Endothelial cell of umbilical vein (primary cell): ENCODE measurements around the gene FURIN. TPM values are rescaled to one million over a fixed set of nuclear protein-coding genes. Genes with fewer than 3 reads are reported as not detected.

Source experiments
- BruUV-seq: library from RNA; stranded (reverse); fragments of 400-500 nt; replicated peaks from 2 replicates; lab custom pipeline; 2021; lab: Mats Ljungman, UMichigan
- CTCF ChIA-PET: fragments of 300-600, 350-600 bp; sonication (Branson Sonifier 250); formaldehyde crosslinking; loops from one replicate; lab custom pipeline; 2021; ENCODE audit warnings: antibody characterized with exemption, inconsistent platforms; lab: Charles Lee
- POLR2A ChIA-PET: fragments of 300-600, 350-600 bp; sonication (Branson Sonifier 250); formaldehyde crosslinking; loops from one replicate; lab custom pipeline; 2021; ENCODE audit warnings: antibody characterized with exemption, inconsistent platforms; lab: Charles Lee
- DNase-seq: peaks from one replicate; pipeline ENCODE4 v3.0.0-alpha.2; 2011; ENCODE audit warnings: low read depth, low spot score
- FAIRE-seq: peaks from 2 replicates; lab custom pipeline; 2011; peaks lifted over from hg19 to GRCh38; lab: Jason Lieb, UNC
- H2AFZ ChIP-seq: 2 replicates; pipeline ENCODE4 v1.6.0; 2012; ENCODE audit warnings: low read depth, low read length, control low read depth, inconsistent platforms
- H3K27ac ChIP-seq: 2 replicates; pipeline ENCODE4 v1.5.1; 2011; ENCODE audit warnings: low read depth, mild to moderate bottlenecking, control low read depth, low read length, moderate library complexity; ENCODE audit not compliant: insufficient read depth
- H3K27me3 ChIP-seq, 2 experiments: 2 replicates each; pipeline versions ENCODE4 v1.6.0 to v1.6.1; 2011; ENCODE audit warnings: low read length in 2 of 2, mixed read lengths in 1 of 2; ENCODE audit not compliant: control insufficient read depth in 2 of 2, insufficient read depth in 2 of 2
- H3K36me3 ChIP-seq, 2 experiments: 2 replicates in 1 of 2; 3 replicates in 1 of 2; pipeline ENCODE4 v1.5.1; 2011; ENCODE audit warnings: low read length in 2 of 2, mild to moderate bottlenecking in 1 of 2, moderate library complexity in 1 of 2; ENCODE audit not compliant: control insufficient read depth in 2 of 2, insufficient read depth in 2 of 2; ENCODE audit errors: extremely low read depth in 1 of 2
- H3K4me1 ChIP-seq: 3 replicates; pipeline ENCODE4 v1.5.1; 2011; ENCODE audit warnings: mild to moderate bottlenecking, low read length; ENCODE audit not compliant: control insufficient read depth, insufficient read depth; ENCODE audit errors: extremely low read depth
- H3K4me2 ChIP-seq: 2 replicates; pipeline ENCODE4 v1.6.1; 2011; ENCODE audit warnings: low read length, control low read depth, mixed read lengths; ENCODE audit not compliant: insufficient read depth
- H3K4me3 ChIP-seq, 3 experiments: fragments of 200-600 bp in 1 of 3; sonication (generic), shearing (Covaris generic) in 1 of 3; replicated peaks in 1 of 3; 2 replicates each; pipeline ENCODE4 v1.5.1; 2011 to 2016; ENCODE audit warnings: control low read depth in 3 of 3, low read length in 3 of 3, mild to moderate bottlenecking in 2 of 3, inconsistent platforms in 1 of 3, low read depth in 1 of 3, moderate library complexity in 1 of 3; ENCODE audit not compliant: insufficient read depth in 1 of 3
- H3K79me2 ChIP-seq: 2 replicates; pipeline ENCODE4 v1.6.0; 2012; ENCODE audit warnings: low read length, inconsistent platforms; ENCODE audit not compliant: control insufficient read depth, insufficient read depth
- H3K9ac ChIP-seq: replicated peaks from 2 replicates; pipeline ENCODE3; 2011; ENCODE audit warnings: low read length, control low read depth; ENCODE audit not compliant: insufficient read depth; ENCODE audit errors: extremely low read depth
- H3K9me1 ChIP-seq: replicated peaks from 3 replicates; pipeline ENCODE4 v1.6.0; 2011; ENCODE audit warnings: mild to moderate bottlenecking, low read length; ENCODE audit not compliant: control insufficient read depth, insufficient read depth; ENCODE audit errors: extremely low read depth
- H3K9me3 ChIP-seq: replicated peaks from 2 replicates; pipeline ENCODE4 v1.5.1; 2012; ENCODE audit warnings: low read length, inconsistent platforms; ENCODE audit not compliant: control insufficient read depth, insufficient read depth
- H4K20me1 ChIP-seq: replicated peaks from 2 replicates; pipeline ENCODE3; 2011; ENCODE audit warnings: mild to moderate bottlenecking, low read length; ENCODE audit not compliant: control insufficient read depth, insufficient read depth; ENCODE audit errors: extremely low read depth
- CTCF ChIP-seq, 2 donors: IDR thresholded peaks; 1 replicate in 1 of 2; 2 replicates in 1 of 2; pipeline ENCODE4 v1.5.1; 2011; ENCODE audit warnings: low read length in 2 of 2, mild to moderate bottlenecking in 2 of 2, moderate library complexity in 2 of 2, control low read depth in 1 of 2, inconsistent platforms in 1 of 2, low read depth in 1 of 2; ENCODE audit not compliant: insufficient read depth in 1 of 2; ENCODE audit errors: extremely low read depth in 1 of 2
- EZH2 ChIP-seq: IDR thresholded peaks from 2 replicates; pipeline ENCODE4 v1.6.1; 2012; ENCODE audit warnings: borderline replicate concordance, low read depth, mild to moderate bottlenecking, moderate library complexity, low read length, inconsistent platforms; ENCODE audit not compliant: severe bottlenecking
- FOS ChIP-seq: IDR thresholded peaks from 2 replicates; pipeline ENCODE4 v1.6.1; 2011; ENCODE audit warnings: mild to moderate bottlenecking, low read length, moderate library complexity, borderline replicate concordance; ENCODE audit not compliant: insufficient read depth
- GATA2 ChIP-seq: IDR thresholded peaks from 2 replicates; pipeline ENCODE4 v1.7.0; 2011; ENCODE audit warnings: low read depth, mild to moderate bottlenecking, moderate library complexity, mixed read lengths, low read length; ENCODE audit not compliant: insufficient read length, insufficient read depth
- JUN ChIP-seq: IDR thresholded peaks from 2 replicates; pipeline ENCODE4 v1.6.1; 2011; ENCODE audit warnings: borderline replicate concordance, low read depth; ENCODE audit not compliant: insufficient read length, insufficient read depth
- MAX ChIP-seq: IDR thresholded peaks from 2 replicates; pipeline ENCODE4 v1.6.1; 2011; ENCODE audit not compliant: insufficient read depth, insufficient read length
- MYC ChIP-seq: IDR thresholded peaks from one replicate; pipeline ENCODE4 v1.6.1; 2011; ENCODE audit warnings: mild to moderate bottlenecking, low read depth, low read length
- POLR2A ChIP-seq: IDR thresholded peaks from 2 replicates; pipeline ENCODE4 v1.6.1; 2012; ENCODE audit warnings: low read depth, mild to moderate bottlenecking, control low read depth, low read length
- POLR2AphosphoS5 ChIP-seq: IDR thresholded peaks from 2 replicates; pipeline ENCODE4 v1.6.1; 2012; ENCODE audit warnings: low read depth, mild to moderate bottlenecking, control low read depth, low read length, moderate library complexity; ENCODE audit not compliant: insufficient read depth
- dilution Hi-C: fragments of 300-500 bp; cut with MboI; formaldehyde crosslinking; loops from one replicate; pipeline ENCODE4 v1.15.0; 2019; ENCODE audit warnings: low sequenced_read_pairs; ENCODE audit not compliant: extremely low pct_ligation_motif_present
- intact Hi-C: fragments of 100-400 bp; cut with micrococcal nuclease; formaldehyde crosslinking; loops from one replicate; pipeline ENCODE4 v1.10.0; 2022
- polyA plus RNA-seq, 4 experiments: library from polyadenylated mRNA; depleted of rRNA in 3 of 4; stranded (reverse) in 3 of 4; unstranded in 1 of 4; fragments of >200 nt; gene quantifications; 2 replicates each; pipeline versions ENCODE4 v1.2.1 to v1.2.3, GENCODE V29; 2011 to 2012; ENCODE audit warnings: missing spikeins in 1 of 4
- total RNA-seq: library from RNA; stranded (reverse); gene quantifications from 2 replicates; pipeline ENCODE4 v1.2.3, GENCODE V29; 2021

Gene FURIN
- total and polyA plus RNA-seq, 2 donors (not counting 3 experiments of a cell fraction or from before 2014, with no cell fraction given) = 77.4 to 131 TPM

GRCh38 chr15:90917569-90917968 lies 49.2 kb downstream of the FURIN start:
- H3K4me2 ChIP-seq = no peak overlapping the region
- H3K9me3 ChIP-seq = no peaks in the 10 kb centered on the region
- H3K36me3 ChIP-seq = peaks cover 2 to 53% of the 10 kb centered on the region in 2 experiments
- BruUV-seq = no TSS peak
- no peaks in the 10 kb centered on the region for H4K20me1 ChIP-seq
- H3K9ac ChIP-seq = no peak overlapping the region
- H3K79me2 ChIP-seq = no peaks in the 10 kb centered on the region
- no peak overlapping the region for H3K4me3 ChIP-seq
- H3K27ac ChIP-seq = no peak overlapping the region
- POLR2A ChIA-PET = no interaction called here
- CTCF ChIA-PET = interaction anchor here (1.6 to 2.0 kb wide), 2 partner anchors 15 kb away, joined by 3 to 8 read pairs; partner anchors contain the start of genes HDDC3 and MAN2A2
- dilution Hi-C loops (no loop called here), intact Hi-C loops (no loop called here)
- no peak for TF ChIP-seq MAX
- TF ChIP-seq CTCF (IDR thresholded peaks at IDR 0.05; ENCODE audit: extremely low read depth in 1 of 2, insufficient read depth in 1 of 2, low read depth in 1 of 2, low read length in 2 of 2) = no peak
- no peak for TF ChIP-seq POLR2A
- TF ChIP-seq GATA2 = no peak
- no peak for TF ChIP-seq EZH2
- TF ChIP-seq MYC = no peak
- TF ChIP-seq POLR2AphosphoS5 = no peak
- no peak for TF ChIP-seq JUN
- no peak for TF ChIP-seq FOS
- H3K4me1 ChIP-seq = no peaks in the 10 kb centered on the region
- no peaks in the 10 kb centered on the region for H3K27me3 ChIP-seq
- no peak for DNase-seq
- no peak overlapping the region for H2AFZ ChIP-seq
- H3K9me1 ChIP-seq = no peaks in the 10 kb centered on the region
- FAIRE-seq = no peak
